GM19238 (cell line): ENCODE results near the gene RNF40.
A peak's percentile ranks its signal among the peaks of the same experiment; 100 is the strongest.

Experiments used
- DNase-seq: peaks from one replicate; pipeline ENCODE4 v3.0.0; 2011; ENCODE audit warnings: low spot score; ENCODE audit not compliant: insufficient read length

RNF40 gene

DNA sequence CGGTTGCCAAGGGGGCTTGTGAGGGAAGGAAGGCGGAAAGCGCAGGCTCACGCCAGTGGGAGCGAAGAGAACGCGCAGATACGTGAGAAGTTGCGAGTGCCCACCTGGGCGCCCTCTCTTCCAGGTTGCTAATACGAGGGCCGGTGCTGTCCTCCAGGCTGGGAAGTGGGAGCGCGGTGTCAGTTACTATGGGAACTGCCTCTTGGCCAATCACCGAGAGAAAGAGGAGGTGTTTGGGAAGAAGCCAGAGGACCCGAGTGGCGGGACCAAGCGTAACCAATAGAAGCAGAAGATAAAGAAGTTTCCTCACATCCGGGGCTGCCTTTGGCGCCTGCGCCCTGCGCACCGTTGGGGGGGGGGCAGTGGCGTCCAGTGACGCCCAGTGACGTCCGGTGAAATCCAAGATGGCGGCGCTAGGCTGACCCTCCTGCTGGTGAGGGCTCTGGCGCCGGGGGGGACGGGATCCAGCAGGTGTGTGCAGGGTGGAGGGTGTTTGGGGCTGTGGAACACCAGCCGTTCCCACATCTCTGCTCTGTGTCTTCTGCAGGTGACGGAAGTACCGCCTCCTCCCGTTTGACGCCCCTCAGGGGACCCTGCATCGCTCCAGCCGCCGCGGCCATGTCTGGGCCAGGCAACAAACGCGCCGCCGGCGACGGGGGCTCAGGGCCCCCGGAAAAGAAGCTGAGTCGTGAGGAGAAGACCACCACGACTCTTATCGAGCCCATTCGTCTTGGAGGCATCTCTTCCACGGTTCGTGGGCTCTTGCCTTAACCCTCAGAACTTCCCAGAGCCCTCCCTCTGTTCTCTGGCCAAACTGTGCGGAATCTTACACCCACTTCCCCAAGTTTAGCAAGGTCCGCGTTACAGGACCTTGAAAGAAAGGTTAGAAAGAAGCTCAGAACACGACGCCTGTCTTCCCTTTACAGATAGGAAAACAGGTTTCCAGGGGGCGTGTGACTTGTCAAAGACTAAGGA lies at the start of gene RNF40, which contains the start of gene CFAP119:
RNF40 (plus strand) TSS at position 395 of the 975 bp plus-strand sequence; CDS start at position 619, 224 bp downstream.
CFAP119 (minus strand) TSS at position 135 of the 975 bp plus-strand sequence. CDS start 314 bp downstream, outside the sequence.
- peak; percentile 99 for DNase-seq

DNA sequence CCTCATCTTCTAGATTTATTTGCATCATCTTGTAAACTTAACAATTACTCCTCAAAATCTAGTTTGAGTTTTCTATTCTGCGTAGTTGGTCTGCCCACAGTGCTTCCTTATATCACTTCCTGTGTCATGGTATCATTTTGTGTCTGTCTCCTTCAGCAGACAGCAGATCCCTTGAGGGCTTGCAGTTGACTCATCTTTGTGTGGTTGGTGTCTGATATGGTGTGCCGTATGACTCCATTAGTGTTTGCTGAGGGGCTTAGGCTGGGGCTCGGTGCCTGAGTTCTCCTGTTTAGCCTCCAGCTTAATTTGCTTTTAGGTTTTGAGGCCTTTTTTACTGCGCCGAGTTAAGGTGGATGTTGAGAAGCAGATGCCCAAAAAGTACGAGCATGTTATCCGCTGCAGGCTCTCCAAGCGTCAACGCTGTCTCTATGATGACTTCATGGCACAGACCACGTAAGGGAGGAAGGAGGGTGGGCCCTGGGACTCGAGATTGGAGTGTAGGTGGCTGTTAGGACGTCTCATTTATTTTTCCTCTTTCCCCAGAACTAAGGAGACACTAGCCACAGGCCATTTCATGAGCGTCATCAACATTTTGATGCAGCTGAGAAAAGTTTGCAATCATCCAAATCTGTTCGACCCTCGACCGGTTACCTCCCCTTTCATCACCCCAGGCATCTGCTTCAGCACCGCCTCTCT lies 46.2 kb upstream of the RNF40 start:
- DNase-seq: no peak

DNA sequence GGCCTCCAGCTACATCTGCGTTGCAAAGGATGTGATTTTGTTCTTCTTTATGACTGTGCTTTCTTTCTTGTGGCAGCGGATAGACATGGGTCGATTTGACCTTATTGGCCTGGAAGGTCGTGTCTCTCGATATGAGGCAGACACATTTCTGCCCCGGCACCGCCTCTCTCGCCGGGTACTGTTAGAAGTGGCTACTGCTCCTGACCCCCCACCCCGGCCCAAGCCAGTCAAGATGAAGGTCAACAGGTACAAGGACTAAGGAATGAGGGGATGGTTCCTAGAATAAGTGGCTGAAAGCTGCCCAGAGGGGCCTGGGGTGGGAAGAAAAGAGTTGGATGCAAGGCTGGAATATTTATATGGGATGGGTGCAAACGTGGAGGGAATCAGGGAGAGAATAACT lies 42.0 kb upstream of the RNF40 start:
- DNase-seq: no peak

DNA sequence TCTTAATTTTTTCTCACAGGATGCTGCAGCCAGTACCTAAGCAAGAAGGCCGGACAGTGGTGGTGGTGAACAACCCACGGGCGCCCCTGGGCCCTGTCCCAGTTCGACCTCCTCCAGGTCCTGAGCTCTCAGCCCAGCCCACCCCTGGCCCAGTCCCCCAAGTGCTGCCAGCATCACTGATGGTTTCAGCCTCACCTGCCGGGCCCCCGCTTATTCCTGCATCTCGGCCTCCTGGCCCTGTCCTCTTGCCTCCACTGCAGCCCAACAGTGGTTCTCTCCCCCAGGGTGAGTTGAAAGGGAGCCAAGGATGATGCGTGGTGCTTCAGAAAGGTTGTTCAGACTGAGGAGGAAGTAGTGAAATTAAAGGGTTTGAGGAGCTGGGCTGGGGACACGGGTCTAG lies 41.4 kb upstream of the RNF40 start:
- no peak for DNase-seq

DNA sequence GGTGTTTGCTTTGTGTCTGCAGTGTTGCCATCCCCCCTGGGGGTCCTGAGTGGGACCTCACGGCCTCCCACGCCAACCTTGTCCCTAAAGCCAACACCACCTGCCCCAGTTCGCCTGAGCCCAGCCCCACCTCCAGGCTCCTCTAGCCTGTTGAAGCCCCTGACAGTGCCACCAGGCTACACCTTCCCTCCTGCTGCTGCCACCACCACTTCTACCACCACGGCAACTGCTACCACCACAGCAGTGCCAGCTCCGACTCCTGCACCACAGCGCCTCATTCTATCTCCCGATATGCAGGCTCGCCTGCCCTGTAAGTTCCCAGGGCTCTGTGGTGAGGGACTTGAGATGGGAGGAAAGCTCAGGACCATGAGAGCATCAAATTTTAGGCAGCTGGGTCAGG lies 41.0 kb upstream of the RNF40 start:
- no peak for DNase-seq

DNA sequence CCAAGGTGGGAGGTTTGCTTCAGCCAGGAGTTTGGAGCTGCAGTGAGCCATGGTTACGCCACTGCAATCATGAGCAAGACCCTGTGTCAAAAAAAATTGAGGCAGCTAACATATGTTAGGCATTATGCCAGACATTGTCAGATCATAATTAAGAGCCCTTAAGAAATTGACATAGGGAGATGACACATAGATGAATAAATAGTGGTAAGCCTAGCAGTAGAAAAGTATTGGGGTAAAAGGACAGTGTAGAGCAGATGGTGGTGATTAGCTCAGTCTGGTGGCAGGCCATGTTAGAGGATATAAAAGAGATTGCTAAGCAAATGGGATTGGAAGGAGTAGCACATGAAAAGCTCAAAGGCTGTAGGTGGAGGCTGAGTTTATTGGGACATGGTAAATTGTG lies 40.5 kb upstream of the RNF40 start:
- DNase-seq: no peak

DNA sequence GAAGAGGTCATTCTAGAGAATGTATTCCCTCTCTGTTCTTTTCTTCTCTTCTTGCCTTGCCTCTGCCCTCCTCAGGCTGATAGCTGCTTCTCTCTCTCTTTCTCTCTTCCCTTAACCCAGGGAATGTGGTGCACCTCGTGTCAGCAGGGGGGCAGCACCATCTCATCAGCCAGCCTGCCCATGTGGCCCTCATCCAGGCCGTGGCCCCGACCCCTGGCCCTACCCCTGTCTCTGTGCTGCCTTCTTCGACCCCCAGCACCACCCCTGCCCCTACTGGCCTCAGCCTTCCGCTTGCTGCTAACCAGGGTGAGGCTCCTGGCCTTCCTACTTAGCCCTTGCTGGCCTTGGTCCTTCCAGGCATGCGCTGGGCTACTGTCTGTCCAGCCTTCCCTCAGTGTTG lies 39.7 kb upstream of the RNF40 start:
- DNase-seq: no peak

DNA sequence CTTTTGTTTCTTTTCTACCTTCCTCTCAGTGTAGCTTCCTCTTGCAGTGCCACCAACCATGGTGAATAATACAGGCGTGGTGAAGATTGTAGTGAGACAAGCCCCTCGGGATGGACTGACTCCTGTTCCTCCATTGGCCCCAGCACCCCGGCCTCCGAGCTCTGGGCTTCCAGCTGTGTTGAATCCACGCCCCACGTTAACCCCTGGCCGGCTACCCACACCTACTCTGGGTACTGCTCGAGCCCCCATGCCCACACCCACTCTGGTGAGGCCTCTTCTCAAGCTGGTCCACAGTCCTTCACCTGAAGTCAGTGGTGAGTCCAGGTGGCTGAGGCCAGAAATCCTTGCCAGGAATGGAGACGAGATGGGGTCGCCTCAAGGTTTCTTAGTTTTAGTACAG lies 39.2 kb upstream of the RNF40 start:
- no peak for DNase-seq

DNA sequence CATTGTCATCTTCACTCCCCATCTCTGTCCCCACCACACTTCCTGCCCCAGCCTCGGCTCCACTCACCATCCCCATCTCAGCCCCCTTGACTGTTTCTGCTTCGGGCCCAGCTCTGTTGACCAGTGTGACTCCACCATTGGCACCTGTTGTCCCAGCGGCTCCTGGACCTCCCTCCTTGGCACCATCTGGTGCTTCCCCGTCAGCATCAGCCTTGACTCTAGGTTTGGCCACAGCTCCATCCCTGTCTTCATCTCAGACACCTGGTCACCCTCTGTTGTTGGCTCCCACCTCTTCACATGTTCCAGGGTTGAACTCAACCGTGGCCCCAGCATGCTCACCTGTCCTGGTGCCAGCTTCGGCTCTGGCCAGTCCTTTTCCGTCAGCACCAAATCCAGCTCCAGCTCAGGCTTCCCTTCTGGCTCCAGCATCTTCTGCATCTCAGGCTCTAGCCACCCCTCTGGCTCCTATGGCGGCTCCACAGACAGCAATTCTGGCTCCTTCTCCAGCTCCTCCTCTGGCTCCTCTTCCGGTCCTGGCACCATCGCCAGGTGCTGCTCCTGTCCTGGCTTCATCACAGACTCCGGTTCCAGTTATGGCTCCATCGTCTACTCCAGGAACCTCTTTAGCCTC lies 38.3 kb upstream of the RNF40 start:
- no peak for DNase-seq

DNA sequence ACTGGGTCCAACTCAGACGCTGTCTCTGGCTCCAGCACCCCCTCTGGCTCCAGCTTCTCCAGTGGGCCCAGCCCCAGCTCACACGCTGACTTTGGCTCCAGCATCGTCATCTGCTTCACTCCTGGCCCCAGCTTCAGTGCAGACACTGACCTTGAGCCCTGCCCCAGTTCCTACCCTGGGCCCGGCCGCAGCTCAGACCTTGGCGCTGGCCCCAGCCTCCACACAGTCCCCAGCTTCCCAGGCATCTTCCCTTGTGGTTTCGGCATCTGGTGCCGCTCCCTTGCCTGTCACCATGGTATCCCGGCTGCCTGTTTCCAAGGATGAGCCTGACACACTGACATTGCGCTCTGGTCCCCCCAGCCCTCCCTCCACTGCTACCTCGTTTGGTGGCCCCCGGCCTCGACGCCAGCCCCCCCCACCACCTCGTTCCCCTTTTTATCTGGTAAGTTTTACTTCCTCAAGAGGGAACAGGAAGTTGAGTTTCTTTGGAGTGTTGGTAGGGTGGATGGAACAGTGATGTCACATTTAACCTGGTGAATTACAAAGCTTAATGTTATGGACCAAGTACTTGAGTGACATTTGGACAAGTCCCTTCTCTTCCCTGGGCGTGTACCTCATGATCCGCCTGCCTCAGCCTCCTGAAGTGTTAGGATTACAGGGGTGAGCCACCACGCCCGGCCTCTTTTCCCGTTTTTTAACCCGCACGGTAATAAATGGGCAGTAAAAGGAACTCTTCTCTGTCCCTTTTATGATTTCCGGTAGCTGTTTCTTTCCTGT lies 37.3 kb upstream of the RNF40 start:
- DNase-seq: no peak

DNA sequence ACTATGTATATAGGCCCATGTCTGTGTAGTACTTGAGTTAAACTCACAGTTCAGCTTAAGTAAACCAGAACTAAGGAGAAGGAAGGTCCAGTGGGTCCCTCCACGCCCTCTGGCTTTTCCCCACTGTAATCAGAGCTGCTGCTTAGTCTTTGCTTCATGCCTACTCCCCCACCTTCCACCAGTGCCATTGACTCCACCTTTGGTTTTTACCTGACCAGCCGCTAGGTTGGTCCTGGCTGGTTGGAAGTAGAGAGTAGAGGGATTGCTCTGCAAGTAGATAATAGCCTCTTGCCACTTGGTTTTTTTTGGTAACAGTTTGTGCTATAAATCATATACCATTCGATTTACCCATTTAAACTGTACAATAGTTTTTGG lies 36.7 kb upstream of the RNF40 start:
- DNase-seq: no peak

DNA sequence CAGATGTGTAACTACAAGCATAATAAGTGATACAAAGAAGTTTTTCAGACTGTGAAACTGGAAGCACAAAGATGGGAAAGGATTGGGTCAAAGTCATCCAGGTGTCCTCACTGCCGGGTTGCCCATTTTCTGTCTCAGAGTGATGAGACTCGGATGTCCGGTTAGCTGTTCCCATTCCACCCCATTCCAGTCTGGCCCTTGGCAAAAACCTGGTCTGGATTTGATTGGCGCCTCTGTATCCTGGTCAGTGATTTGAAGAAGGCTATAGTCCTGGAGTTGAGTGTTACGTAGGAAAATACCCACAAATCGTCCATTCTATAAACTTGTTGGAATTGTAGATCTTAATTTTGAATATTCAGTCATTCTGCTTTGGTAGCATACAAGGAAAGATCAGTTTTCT lies 33.8 kb upstream of the RNF40 start:
- no peak for DNase-seq

DNA sequence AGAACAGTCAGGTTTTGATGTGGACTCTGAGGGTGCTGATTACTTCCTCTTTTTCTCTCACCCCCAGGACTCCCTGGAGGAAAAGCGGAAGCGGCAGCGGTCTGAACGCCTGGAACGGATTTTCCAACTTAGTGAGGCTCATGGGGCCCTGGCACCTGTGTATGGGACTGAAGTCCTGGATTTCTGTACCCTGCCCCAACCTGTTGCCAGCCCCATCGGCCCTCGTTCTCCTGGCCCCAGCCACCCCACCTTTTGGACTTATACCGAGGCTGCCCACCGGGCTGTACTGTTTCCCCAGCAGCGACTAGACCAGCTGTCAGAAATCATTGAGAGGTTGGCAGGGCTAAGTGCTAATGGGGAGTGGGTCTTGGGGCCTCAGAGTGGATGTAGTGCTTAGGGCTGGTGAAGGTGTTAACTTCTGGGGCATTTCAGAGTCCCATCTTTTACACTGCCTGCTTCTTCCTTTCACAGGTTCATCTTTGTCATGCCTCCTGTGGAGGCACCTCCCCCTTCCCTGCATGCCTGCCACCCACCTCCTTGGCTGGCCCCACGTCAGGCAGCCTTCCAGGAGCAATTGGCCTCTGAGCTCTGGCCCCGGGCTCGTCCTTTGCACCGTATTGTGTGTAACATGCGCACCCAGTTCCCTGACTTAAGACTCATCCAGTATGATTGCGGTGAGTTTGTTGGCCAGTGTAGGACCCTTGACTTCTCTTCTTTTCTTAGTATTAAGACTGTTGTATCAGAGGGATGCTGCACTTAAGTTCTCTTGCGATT lies 33.0 kb upstream of the RNF40 start:
- no peak for DNase-seq

DNA sequence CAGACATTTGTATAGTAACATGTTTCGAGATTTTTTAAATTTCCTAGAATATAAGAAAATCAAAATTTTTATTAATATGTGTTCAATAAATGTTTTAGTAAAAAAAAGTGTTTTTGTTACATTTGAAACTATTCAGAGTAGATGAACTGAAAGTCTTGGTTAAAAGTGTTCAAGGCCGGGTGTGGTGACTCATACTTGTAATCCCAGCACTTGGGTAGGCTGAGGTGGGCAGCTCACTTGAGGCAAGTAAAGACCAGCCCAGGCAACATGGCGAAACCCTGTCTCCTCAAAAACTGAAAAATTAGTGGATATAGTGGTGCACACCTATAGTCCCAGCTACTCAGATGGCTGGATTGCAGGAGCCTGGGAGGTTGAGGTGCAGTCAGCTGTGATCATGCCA lies 30.7 kb upstream of the RNF40 start:
- no peak for DNase-seq

DNA sequence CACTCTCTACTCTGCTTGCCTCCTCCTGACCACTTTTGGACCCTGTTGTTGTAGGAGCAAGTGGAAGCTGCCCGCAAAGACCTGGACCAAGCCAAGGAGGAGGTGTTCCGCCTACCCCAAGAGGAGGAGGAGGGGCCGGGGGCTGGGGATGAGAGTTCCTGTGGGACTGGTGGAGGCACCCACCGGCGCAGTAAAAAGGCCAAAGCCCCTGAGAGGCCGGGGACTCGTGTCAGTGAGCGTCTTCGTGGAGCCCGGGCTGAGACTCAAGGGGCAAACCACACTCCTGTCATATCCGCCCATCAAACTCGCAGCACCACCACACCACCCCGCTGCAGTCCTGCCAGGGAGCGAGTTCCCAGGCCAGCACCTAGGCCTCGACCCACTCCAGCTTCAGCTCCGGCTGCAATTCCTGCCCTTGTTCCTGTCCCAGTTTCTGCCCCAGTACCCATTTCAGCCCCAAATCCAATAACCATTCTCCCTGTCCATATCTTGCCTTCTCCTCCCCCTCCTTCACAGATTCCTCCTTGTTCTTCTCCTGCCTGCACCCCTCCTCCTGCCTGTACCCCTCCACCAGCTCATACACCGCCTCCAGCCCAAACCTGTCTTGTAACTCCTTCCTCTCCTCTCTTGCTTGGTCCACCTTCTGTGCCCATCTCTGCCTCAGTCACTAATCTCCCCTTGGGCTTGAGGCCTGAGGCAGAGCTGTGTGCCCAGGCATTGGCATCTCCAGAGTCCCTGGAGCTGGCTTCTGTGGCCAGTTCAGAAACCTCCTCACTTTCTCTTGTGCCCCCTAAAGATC lies 24.9 kb upstream of the RNF40 start:
- DNase-seq: no peak

DNA sequence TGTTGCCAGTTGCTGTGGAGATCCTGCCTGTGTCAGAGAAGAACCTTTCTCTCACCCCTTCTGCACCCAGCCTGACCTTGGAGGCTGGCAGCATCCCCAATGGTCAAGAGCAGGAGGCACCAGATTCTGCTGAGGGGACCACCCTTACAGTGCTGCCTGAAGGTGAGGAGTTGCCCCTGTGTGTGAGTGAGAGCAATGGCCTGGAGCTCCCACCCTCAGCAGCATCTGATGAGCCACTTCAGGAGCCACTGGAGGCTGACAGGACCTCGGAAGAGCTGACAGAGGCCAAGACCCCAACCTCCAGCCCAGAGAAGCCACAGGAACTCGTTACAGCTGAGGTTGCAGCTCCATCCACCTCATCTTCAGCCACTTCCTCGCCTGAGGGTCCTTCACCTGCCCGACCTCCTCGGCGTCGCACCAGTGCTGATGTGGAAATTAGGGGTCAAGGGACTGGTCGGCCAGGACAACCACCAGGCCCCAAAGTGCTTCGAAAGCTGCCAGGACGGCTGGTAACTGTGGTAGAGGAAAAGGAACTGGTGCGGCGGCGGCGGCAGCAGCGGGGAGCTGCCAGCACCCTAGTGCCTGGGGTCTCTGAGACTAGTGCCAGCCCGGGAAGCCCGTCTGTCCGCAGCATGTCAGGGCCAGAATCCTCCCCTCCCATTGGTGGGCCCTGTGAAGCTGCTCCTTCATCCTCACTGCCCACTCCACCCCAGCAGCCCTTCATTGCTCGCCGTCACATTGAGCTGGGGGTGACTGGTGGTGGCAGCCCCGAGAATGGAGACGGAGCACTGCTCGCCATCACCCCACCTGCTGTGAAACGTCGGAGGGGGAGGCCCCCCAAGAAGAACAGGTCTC lies 24.1 kb upstream of the RNF40 start:
- no peak for DNase-seq

DNA sequence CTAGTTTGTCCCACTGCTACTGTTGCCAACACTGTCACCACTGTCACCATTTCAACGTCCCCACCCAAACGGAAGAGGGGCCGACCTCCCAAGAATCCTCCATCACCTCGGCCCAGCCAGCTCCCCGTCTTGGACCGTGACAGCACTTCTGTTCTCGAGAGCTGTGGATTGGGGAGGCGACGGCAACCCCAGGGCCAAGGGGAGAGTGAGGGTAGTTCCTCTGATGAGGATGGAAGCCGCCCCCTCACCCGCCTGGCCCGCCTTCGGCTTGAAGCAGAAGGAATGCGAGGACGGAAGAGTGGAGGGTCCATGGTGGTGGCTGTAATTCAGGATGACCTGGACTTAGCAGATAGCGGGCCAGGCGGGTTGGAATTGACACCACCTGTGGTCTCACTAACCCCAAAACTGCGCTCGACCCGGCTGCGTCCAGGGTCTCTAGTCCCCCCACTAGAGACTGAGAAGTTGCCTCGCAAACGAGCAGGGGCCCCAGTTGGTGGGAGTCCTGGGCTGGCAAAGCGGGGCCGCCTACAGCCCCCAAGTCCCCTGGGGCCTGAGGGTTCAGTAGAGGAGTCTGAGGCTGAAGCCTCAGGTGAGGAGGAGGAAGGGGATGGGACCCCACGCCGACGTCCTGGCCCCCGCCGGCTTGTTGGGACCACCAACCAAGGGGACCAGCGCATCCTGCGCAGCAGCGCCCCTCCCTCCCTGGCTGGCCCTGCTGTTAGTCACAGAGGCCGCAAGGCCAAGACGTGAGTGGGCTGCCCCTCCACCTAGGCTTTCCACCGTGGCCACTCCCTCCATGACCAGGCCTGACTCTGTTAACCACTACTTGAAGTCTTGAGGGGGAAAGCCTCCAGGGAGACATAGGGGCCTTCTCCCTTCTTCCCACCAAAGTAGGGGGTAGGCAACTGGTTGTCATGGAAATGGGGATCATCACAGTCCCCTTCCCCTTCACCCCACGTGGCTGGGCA lies 22.9 kb upstream of the RNF40 start:
- no peak for DNase-seq
